CD4-positive, alpha-beta T cell treated with Interleukin-6 at 100 ng/mL for 8 hours (primary cell): ENCODE measurements around the gene ZNF215.
"Not testable (repeated sequence)": the region's sequence is repeated elsewhere in the genome, so short reads cannot be mapped to it uniquely, and the experiment has no call there.

Experiments used
- DNase-seq: peaks from one replicate; pipeline ENCODE4 v3.0.0-alpha.2; 2020; ENCODE audit warnings: mixed read lengths, low spot score

ZNF215 gene

DNA sequence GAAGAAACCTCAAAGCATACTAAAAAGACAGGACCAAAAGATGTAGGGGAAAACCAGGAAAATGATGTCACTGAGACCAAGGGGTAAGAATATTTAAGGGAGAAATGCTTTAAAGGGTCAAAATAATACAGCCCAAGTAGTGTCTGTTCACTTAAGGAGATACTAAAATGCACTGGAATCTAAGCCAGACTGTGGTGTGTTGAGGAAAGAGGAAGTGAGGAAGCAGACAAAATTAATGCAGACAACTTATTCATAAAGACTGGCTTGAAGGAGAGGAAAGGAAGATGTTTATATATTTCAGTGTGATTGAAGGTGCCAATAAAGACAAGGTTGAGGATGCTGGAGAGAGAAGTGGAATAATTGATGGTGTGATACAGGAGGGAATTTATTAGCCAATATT, 15.7 kb downstream of the ZNF215 start:
- no peak for DNase-seq

DNA sequence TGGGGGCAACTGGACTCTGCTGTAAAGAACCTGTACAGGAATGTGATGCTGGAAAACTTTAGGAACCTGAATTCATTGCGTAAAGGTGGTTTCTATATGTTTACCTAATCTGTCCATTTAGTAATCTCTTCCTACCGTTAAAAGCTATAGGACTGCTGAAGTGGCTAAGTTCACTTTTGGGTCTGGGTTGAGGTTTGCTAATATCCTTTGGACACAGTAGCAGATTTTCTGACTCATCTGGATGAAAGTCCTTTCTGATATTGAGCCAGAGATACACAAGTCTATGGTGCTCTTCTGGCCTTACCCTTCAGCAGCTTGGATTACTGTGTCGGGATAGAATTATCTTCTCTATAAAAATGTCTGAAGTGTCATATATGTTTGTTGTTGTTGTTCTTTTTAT, 16.9 kb downstream of the ZNF215 start:
- no peak for DNase-seq

DNA sequence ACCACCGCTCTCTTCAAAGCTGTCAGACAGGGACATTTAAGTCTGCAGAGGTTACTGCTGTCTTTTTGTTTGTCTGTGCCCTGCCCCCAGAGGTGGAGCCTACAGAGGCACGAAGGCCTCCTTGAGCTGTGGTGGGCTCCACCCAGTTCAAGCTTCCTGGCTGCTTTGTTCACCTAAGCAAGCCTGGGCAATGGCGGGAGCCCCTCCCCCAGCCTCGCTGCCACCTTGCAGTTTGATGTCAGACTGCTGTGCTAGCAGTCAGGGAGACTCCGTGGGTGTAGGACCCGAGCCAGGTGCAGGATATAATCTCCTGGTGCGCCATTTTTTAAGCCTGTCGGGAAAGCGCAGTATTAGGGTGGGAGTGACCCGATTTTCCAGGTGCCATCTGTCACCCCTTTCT, 28.0 kb downstream of the ZNF215 start:
- not testable (repeated sequence) for DNase-seq

DNA sequence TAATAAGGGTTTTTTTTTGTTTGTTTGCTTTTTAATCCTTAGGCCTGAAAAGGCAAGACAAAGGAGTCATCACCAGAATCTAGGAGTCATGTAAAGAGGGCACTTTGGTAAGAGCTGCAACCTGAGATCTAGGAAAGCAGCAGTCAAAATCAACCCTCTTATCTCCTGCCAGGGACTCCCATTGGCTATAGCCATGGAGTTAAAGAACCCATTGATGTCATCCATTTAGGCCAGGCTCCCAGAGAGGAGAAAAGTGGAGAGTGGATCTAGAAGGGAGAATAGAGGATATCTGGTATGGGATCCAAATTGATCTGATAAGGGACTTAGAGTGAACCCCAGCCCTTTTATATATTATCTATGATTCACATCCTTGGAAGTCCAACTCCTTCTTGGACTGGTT, 35.9 kb downstream of the ZNF215 start:
- DNase-seq: no peak

DNA sequence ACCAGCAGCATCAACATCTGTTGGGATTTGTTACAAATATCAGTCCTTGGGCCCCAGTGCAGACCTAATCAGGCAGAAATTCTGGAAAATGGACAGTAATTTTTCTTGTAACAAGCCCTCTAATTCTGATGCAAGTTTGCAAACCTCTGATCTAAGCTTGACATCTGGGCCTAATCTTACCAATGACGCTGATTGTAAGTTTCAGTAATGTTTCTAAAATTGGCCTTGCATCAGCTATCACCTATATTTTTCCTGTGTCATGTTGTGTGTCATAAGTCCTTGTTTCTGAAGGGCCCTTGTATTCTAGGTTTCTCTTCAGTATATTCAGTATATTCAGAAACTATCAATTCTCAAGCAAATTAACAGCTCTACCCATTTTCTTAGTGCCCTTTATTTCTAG, 36.4 kb downstream of the ZNF215 start:
- no peak for DNase-seq

DNA sequence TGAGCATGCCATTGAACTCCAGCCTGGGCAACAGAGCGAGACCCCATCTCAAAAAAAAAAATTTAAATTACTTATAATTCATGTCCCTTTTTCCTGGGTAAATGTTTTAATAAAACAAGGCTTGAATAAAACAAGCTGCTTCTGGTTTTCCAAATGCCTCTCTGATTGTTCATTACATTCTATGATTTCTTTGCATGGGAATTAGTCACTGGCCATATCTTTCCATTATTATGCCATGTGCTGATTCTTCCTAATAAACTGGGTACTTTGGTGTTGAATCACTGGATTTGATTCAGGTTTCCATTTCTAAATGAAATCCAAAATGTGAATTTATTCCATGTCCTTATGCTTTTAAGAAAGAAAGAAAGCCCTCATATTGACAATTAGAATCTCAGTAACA, 42.6 kb downstream of the ZNF215 start:
- no peak for DNase-seq

DNA sequence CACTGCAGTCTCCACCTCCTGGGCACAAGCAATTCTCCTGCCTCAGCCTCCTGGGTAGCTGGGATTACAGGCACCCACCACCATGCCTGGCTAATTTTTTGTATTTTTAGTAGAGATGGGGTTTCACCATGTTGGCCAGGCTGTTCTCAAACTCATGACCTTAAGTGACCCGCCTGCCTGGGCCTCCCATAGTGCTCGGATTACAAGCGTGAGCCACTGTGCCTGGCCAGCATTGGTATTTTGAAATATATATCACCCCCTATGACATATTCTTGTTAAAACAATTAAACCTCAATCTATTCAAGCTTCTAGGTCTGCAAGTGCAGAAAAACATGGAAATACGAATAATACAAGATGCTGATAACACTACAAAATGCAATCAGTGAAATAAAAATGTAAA, 43.6 kb downstream of the ZNF215 start:
- not testable (repeated sequence) for DNase-seq

DNA sequence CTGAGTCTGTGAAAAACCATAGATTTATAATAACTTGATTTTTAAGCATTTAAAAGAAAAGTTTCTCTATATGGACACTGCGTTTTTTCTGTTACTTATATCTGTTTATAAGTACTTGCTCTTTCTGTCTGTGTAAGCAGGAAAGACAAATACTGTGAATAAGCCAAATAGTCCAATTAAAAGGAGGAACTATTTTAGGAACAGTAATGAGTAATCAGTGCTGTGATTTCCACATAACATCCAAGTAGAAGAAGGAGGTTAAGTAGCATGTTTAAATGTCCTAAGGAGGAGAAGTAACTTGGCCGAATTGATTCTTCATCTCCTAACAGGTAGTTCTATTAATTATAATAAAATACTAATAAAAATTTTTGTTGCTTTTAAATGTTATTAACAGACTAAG, 53.1 kb downstream of the ZNF215 start:
- no peak for DNase-seq

DNA sequence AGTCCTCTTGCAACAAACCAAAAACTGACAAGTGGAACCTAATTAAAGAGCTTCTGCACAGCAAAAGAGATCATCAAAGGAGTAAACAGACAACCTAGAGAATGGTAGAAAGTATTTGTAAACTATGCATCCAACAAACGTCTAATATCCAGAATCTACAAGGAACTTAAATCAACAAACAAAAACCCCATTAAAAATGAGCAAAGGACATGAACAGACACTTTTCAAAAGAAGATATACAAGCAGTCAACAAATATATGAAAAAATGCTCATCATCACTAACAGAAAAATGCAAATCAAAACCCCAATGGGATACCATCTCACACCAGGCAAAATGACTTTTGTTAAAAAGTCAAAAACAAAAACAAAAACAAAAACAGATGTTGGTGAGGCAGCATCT, 60.3 kb downstream of the ZNF215 start:
- DNase-seq: no peak

DNA sequence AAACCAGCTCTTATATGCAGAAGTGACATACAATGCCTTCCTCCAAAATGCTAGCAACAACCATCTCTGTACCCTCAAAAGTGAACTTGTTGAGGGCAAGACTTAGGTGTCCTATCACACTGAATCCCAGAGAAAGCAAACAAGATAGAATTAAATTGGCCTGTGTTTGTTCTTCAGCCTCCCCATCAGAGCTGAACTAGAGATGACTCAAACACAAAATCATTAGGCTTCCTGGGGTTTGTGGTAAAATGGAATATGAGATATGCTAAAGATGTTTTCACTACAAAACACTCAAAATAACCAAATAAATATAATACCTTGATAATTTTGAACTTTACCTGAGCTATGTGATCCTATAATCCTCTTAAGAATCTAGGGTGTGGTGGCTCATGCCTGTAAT, 62.3 kb downstream of the ZNF215 start:
- no peak for DNase-seq

DNA sequence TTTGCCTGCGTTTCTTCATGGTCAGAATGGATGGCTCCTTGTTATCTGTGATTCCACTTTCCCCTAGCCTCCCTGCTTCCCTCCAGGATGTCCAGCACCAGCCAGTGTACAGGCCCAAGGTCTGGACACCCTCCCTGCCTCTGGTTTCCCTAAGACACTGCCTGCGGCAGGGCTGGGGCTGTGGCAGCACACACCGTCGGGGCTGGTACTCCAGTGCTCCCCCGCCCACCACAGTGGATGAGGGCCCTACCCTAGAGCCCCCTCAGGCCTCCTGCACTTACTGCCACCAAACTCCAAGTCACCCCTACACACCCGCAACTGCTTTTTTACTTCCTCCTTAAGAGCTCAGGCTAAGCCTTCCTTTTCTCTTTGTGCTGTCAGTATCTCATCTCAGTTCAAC, 65.0 kb downstream of the ZNF215 start:
- no peak for DNase-seq

DNA sequence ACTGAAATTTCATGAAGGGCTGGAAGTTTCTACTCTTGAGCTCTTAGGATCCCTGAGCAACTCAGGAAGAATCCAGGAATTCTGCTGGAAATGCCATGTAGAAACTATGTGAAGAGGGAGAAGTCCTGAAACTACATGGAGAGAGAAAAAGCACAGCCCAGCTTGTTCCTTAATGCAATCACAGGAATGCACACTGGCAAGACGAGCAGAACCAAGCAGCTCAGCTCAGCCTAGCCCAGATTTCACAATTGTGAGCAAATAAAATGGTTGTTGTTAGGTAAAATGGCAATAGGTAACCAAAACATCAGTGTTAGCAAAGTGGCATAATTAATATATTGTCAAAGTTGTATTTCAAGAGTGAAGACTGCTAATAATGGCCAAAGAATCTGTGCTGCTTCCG, 65.8 kb downstream of the ZNF215 start:
- no peak for DNase-seq

DNA sequence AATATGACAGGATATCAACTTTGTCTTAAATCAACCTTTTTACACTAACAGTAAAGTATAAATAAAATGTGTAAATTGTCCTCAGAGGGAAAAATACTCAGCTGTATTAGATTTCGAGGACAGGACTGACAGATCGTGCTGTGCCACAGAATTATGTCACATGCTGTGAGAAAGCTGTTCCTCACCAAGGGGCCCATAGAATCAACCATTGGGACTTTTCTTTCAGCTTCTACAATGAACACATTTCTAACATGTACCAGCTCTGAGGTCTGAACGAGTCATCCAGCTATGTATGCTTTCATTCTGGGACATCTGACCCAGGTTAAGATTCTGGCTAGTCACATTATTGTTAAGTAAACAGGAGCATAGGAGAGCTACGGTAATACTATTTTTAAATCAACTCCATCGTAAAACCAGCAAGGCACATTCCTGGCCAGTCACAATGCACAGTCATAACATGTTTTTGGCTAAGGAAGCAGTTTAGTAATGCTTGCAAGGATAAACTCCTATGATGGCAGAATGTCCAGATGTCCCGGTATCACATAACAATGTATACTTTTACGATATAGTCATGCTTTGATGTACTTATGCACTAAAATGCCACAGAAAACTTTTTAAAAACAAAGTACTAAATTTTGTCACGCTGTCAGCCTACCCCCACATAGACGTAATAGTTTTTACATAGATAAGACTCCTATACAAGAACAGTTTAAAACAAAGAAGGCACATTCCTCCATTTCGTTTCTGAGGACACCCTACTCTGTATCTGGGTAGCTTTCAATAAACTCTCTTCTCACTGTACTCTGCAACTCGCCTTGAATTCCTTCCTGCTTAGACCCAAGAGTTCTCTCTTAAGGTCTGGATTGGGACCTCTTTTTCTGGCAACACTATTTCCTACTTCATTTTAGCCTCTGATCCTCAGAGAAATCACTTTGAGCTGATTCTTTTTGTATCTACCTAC, 66.5 kb downstream of the ZNF215 start:
- no peak for DNase-seq

DNA sequence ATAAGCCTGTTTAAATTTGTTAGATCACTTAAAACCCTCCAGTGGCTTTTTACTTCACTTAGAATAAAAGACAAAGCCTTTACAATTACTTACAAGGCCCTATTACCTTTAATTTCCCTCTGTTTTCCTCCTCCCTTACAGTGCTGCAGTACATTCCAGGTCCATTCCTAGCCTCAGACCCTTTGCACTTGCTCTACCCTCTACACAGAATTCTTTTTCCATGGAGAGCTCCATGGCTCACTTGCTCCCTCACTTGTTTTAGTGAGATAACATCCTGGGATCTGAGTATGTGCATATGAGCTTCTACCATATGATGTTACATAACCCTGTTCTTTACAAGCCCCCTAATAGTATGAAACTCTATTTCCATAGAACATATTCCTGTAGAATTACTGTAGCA, 69.5 kb downstream of the ZNF215 start:
- no peak for DNase-seq

DNA sequence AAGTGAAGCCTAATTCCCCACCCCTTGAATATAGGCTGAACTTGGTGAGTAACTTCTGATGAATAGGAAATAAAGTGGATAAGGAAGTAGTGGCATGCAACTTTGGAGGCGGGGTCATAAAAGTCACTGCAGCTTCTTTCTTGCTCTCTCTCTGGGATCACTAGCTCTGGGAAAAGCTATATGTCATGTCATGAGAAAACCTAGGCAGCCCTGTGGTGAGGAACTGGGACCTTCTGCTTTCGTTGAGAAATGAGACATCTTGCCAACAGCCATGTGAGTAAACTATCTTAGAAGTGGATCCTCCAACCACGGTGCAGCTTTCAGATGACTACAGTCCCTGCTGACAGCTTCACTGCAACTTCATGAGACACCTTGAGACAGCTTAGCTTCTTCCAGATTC, 78.3 kb downstream of the ZNF215 start:
- DNase-seq: no peak
